A673 (cell line): Measurements from ENCODE around the gene FREY1.

ENCODE experiments used
- CTCF ChIP-seq: fragments of 300-800, 200-600 bp; sonication (generic); conservative IDR thresholded peaks from 2 replicates; pipeline ENCODE4 v1.5.1; 2017; ENCODE audit warnings: low read depth, mild to moderate bottlenecking, antibody characterized with exemption, low read length, moderate library complexity, mixed read lengths
- EZH2 ChIP-seq: fragments of 200-600 bp; sonication (generic); IDR thresholded peaks from 2 replicates; pipeline ENCODE4 v1.6.1; 2017; ENCODE audit warnings: borderline replicate concordance, low read depth, mild to moderate bottlenecking, mixed read lengths, antibody characterized with exemption, low read length; ENCODE audit not compliant: poor library complexity, severe bottlenecking

GRCh38 chr11:45924927-45925326 is 17.9 kb upstream of the FREY1 start:
- TF ChIP-seq EZH2: no peak
- no peak for TF ChIP-seq CTCF
